Spleen (tissue), 11 donors: ENCODE measurements around the gene DDX3X. TPM values are rescaled to one million over a fixed set of nuclear protein-coding genes. Genes with fewer than 3 reads are reported as not detected.

ENCODE experiments used
- DNase-seq: peaks from one replicate; pipeline ENCODE4 v3.0.0-alpha.2; 2020
- H3K27ac ChIP-seq, 8 donors: fragments of 200-600 bp; sonication (generic) in 7 of 8; 1 replicate in 4 of 8; 2 replicates in 4 of 8; pipeline versions ENCODE4 v1.5.0 to v1.8.0; 2016 to 2021; ENCODE audit warnings: inconsistent platforms in 4 of 8, mild to moderate bottlenecking in 4 of 8, moderate library complexity in 1 of 8
- H3K27me3 ChIP-seq, 7 donors: fragments of 200-600 bp; sonication (generic) in 6 of 7; replicated peaks in 1 of 7; 1 replicate in 4 of 7; 2 replicates in 3 of 7; pipeline versions ENCODE4 v1.5.0 to v1.8.0; 2016 to 2021; ENCODE audit warnings: inconsistent platforms in 3 of 7, mild to moderate bottlenecking in 1 of 7
- H3K36me3 ChIP-seq, 6 donors: fragments of 200-600 bp; sonication (generic) in 5 of 6; 1 replicate in 4 of 6; 2 replicates in 2 of 6; pipeline versions ENCODE4 v1.5.0 to v1.8.0; 2016 to 2021; ENCODE audit warnings: inconsistent platforms in 2 of 6
- H3K4me1 ChIP-seq, 6 donors: fragments of 200-600 bp; sonication (generic) in 5 of 6; 1 replicate in 3 of 6; 2 replicates in 3 of 6; pipeline versions ENCODE4 v1.5.0 to v1.8.0; 2016 to 2021; ENCODE audit warnings: inconsistent platforms in 3 of 6
- H3K4me3 ChIP-seq, 8 donors: fragments of 200-600 bp; sonication (generic) in 7 of 8; 1 replicate in 4 of 8; 2 replicates in 4 of 8; pipeline versions ENCODE4 v1.5.0 to v1.8.0; 2016 to 2021; ENCODE audit warnings: inconsistent platforms in 4 of 8, mild to moderate bottlenecking in 4 of 8, moderate library complexity in 2 of 8
- H3K9me3 ChIP-seq, 8 donors: fragments of 200-600 bp; sonication (generic) in 7 of 8; 1 replicate in 4 of 8; 2 replicates in 4 of 8; pipeline versions ENCODE4 v1.5.0 to v1.8.0; 2016 to 2021; ENCODE audit warnings: inconsistent platforms in 4 of 8
- POLR2A ChIP-seq, 3 donors: fragments of 450-650 bp; IDR thresholded peaks; one replicate each; pipeline ENCODE4 v1.5.1; 2017; ENCODE audit warnings: antibody characterized with exemption in 3 of 3, mild to moderate bottlenecking in 1 of 3
- POLR2AphosphoS5 ChIP-seq, 3 donors: sonication (generic); formaldehyde crosslinking; IDR thresholded peaks; one replicate each; pipeline ENCODE4 v1.5.1; 2017; ENCODE audit warnings: antibody characterized with exemption in 3 of 3
- WGBS, 5 donors: extraction: QIAGEN DNeasy Blood & Tissue Kit in 3 of 5; methylation state at CpG; one replicate each; pipeline versions ENCODE4 v1.1.5 to v1.1.7; 2013 to 2018; 5-methylcytosine and 5-hydroxymethylcytosine counted together
- intact Hi-C: fragments of 100-400 bp; cut with DNase I; formaldehyde crosslinking; loops from one replicate; pipeline ENCODE4 v1.15.0; 2023; ENCODE audit warnings: low total_unique reads
- polyA plus RNA-seq, 3 donors: library from polyadenylated mRNA; stranded (reverse); fragments of 200-250 nt; gene quantifications; one replicate each; pipeline ENCODE4 v1.2.1, GENCODE V29; 2013
- total RNA-seq, 7 donors: library from RNA; depleted of rRNA in 3 of 7; stranded (reverse); fragments of >200 nt in 3 of 7; fragmentation: NEBNext Ultra II Directional in 4 of 7; extraction: Animal tissue kit (Norgen Biotek cat#: 25700) in 4 of 7; gene quantifications; one replicate each; pipeline versions ENCODE4 v1.1.0 to v1.2.1, GENCODE V29; 2016 to 2021
- TF ChIP-seq, protein P1 (sequence below), 11 experiments: fragments of 200-600 bp in 7 of 11; fragments of 450-650 bp in 4 of 11; sonication (generic) in 4 of 11; IDR thresholded peaks in 8 of 11; conservative IDR thresholded peaks in 3 of 11; 1 replicate in 7 of 11; 2 replicates in 4 of 11; pipeline versions ENCODE4 v1.4.0 to v1.8.0; 2016 to 2021; ENCODE audit warnings: antibody characterized with exemption in 11 of 11, inconsistent platforms in 4 of 11, mild to moderate bottlenecking in 1 of 11
- donor health status: healthy with polysubstance abuse.
- donor health status: DM: no; HTN: no; CAD: no; lungs with moderate emphysema.
- donor health status: DM: no; HTN: no; CAD: no.
- donor health status: Bipolar disorder and iron deficiency.
- donor health status: healthy.
- donor health status: DM: no; HTN: no; CAD: no.
- donor health status: DM: yes; HTN: yes; CAD: no.

Gene DDX3X
- total and polyA plus RNA-seq, 10 donors, result 43.8 to 448 (median 328) TPM

GRCh38 chrX:41335958-41336331 is 2.0 kb downstream of the DDX3X start:
- peaks cover 49 to 66% (median 53%) of the 10 kb centered on the region in 6 donors for H3K4me1 ChIP-seq
- no peaks in the 10 kb centered on the region for H3K27me3 ChIP-seq
- intact Hi-C loops, result no loop called here
- peak overlapping the region; percentile 51 to 96 (median 80) for H3K4me3 ChIP-seq
- no peak for DNase-seq
- H3K9me3 ChIP-seq, result no peaks in the 10 kb centered on the region
- TF ChIP-seq POLR2AphosphoS5 (IDR thresholded peaks at IDR 0.05) (no peak), POLR2A (IDR thresholded peaks at IDR 0.05) (no peak)
- TF ChIP-seq, protein P1, sequence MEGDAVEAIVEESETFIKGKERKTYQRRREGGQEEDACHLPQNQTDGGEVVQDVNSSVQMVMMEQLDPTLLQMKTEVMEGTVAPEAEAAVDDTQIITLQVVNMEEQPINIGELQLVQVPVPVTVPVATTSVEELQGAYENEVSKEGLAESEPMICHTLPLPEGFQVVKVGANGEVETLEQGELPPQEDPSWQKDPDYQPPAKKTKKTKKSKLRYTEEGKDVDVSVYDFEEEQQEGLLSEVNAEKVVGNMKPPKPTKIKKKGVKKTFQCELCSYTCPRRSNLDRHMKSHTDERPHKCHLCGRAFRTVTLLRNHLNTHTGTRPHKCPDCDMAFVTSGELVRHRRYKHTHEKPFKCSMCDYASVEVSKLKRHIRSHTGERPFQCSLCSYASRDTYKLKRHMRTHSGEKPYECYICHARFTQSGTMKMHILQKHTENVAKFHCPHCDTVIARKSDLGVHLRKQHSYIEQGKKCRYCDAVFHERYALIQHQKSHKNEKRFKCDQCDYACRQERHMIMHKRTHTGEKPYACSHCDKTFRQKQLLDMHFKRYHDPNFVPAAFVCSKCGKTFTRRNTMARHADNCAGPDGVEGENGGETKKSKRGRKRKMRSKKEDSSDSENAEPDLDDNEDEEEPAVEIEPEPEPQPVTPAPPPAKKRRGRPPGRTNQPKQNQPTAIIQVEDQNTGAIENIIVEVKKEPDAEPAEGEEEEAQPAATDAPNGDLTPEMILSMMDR (IDR thresholded peaks at IDR 0.05 in 8 of 11, conservative IDR thresholded peaks at IDR 0.05 in 3 of 11), result no peak
- 2 to 30% (median 8%) methylated on average over 6 of the region's 6 CpGs for WGBS, 5 donors
- peak overlapping the region in 7 of 8 donors; percentile 99 to 100 (median 100) for H3K27ac ChIP-seq
- peaks cover 0 to 39% (median 23%) of the 10 kb centered on the region in 6 donors for H3K36me3 ChIP-seq

- intact Hi-C loops, result no loop called here
- Histone ChIP-seq H3K9me3 (no peaks in the 10 kb centered on the region), H3K27me3 (no peaks in the 10 kb centered on the region), H3K27ac (peak overlapping the region in 7 of 8 donors; percentile 99 to 100 (median 100)), H3K4me1 (peaks cover 50 to 68% (median 56%) of the 10 kb centered on the region in 6 donors), H3K36me3 (peaks cover 0 to 44% (median 28%) of the 10 kb centered on the region in 6 donors), H3K4me3 (peak overlapping the region; percentile 51 to 96 (median 80))
- TF ChIP-seq POLR2A (IDR thresholded peaks at IDR 0.05), result no peak
- TF ChIP-seq POLR2AphosphoS5 (IDR thresholded peaks at IDR 0.05), result peak in 1 of 3 donors; percentile 4
- 22 to 52% (median 36%) methylated on average over 7 of the region's 7 CpGs for WGBS, 5 donors
- no peak for DNase-seq
Measured at GRCh38 chrX:41336447-41336846, 2.5 kb downstream of the DDX3X start.

GRCh38 chrX:41337140-41337539 is 3.2 kb downstream of the DDX3X start:
- H3K36me3 ChIP-seq, result peaks cover 0 to 51% (median 35%) of the 10 kb centered on the region in 6 donors
- H3K4me1 ChIP-seq, result peaks cover 50 to 66% (median 56%) of the 10 kb centered on the region in 6 donors
- no peaks in the 10 kb centered on the region for H3K27me3 ChIP-seq
- H3K4me3 ChIP-seq, result peak overlapping the region; percentile 51 to 96 (median 80)
- H3K9me3 ChIP-seq, result no peaks in the 10 kb centered on the region
- no peak for DNase-seq
- TF ChIP-seq POLR2A (IDR thresholded peaks at IDR 0.05) (no peak), POLR2AphosphoS5 (IDR thresholded peaks at IDR 0.05) (no peak)
- TF ChIP-seq, protein P1 (IDR thresholded peaks at IDR 0.05 in 8 of 11, conservative IDR thresholded peaks at IDR 0.05 in 3 of 11), result no peak
- intact Hi-C loops, result no loop called here
- peak overlapping the region in 6 of 8 donors; percentile 11 to 100 (median 100) for H3K27ac ChIP-seq
- 11 to 62% (median 44%) methylated on average over 1 of the region's 1 CpG for WGBS, 5 donors

GRCh38 chrX:41338436-41338835 is 4.5 kb downstream of the DDX3X start:
- intact Hi-C loops, result no loop called here
- Histone ChIP-seq H3K27ac (peak overlapping the region in 1 of 8 donors; percentile 7), H3K9me3 (no peaks in the 10 kb centered on the region), H3K27me3 (no peaks in the 10 kb centered on the region), H3K4me3 (peak overlapping the region in 3 of 8 donors; percentile 66 to 96 (median 93)), H3K36me3 (peaks cover 0 to 64% (median 48%) of the 10 kb centered on the region in 6 donors), H3K4me1 (peaks cover 48 to 67% (median 56%) of the 10 kb centered on the region in 6 donors)
- DNase-seq, result no peak
- TF ChIP-seq POLR2AphosphoS5 (IDR thresholded peaks at IDR 0.05) (no peak), POLR2A (IDR thresholded peaks at IDR 0.05) (no peak)
- TF ChIP-seq, protein P1 (IDR thresholded peaks at IDR 0.05 in 8 of 11, conservative IDR thresholded peaks at IDR 0.05 in 3 of 11), result no peak
- WGBS, 5 donors, result 28 to 79% (median 66%) methylated on average over 1 of the region's 1 CpG
